ENCODE data around the gene PUSL1.

- TF ChIP-seq ELF4 (IDR thresholded peaks at IDR 0.05) (no peak), CTBP1 (IDR thresholded peaks at IDR 0.05; ENCODE audit: borderline replicate concordance) (no peak), FOXK2 (IDR thresholded peaks at IDR 0.05) (no peak), NFRKB (IDR thresholded peaks at IDR 0.05) (no peak), BHLHE40 (IDR thresholded peaks at IDR 0.05; ENCODE audit: borderline replicate concordance) (no peak), HDGF (IDR thresholded peaks at IDR 0.05; ENCODE audit: borderline replicate concordance) (no peak), TARDBP (IDR thresholded peaks at IDR 0.05) (no peak), L3MBTL2 (conservative IDR thresholded peaks at IDR 0.05) (no peak), SUZ12 (IDR thresholded peaks at IDR 0.05) (no peak), ZNF384 (IDR thresholded peaks at IDR 0.05) (no peak)
- TF ChIP-seq, protein P1, sequence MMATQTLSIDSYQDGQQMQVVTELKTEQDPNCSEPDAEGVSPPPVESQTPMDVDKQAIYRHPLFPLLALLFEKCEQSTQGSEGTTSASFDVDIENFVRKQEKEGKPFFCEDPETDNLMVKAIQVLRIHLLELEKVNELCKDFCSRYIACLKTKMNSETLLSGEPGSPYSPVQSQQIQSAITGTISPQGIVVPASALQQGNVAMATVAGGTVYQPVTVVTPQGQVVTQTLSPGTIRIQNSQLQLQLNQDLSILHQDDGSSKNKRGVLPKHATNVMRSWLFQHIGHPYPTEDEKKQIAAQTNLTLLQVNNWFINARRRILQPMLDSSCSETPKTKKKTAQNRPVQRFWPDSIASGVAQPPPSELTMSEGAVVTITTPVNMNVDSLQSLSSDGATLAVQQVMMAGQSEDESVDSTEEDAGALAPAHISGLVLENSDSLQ (IDR thresholded peaks at IDR 0.05), result no peak
Measured at GRCh38 chr1:1275836-1276235, 32.6 kb upstream of the PUSL1 start.

All from HEK293T (cell line).